Measurements from ENCODE around the gene HNMT. TPM values are rescaled to one million over a fixed set of nuclear protein-coding genes. Genes with fewer than 3 reads are reported as not detected.
"Not testable (repeated sequence)": the region's sequence is repeated elsewhere in the genome, so short reads cannot be mapped to it uniquely, and the experiment has no call there.

HNMT gene
- 10 to 100 TPM; 19.0 to 32.6 TPM for total RNA-seq
- long read RNA-seq, partial matches to known transcripts, result 0 of 4 reads
- long read RNA-seq, other reads (novel, unspliced or antisense), result 0 of 4 reads

GRCh38 chr2:137964066-137964858 lies at the start of gene HNMT:
HNMT (plus strand) TSS chr2:137964473; CDS start chr2:137964492, 19 bp downstream.
- intact Hi-C loops (cut with DNase I), result no loop called here
- ATAC-seq (peak; percentile 67 to 73), DNase-seq (peak; percentile 39)

GRCh38 chr2:137921105-137921880 lies 43.0 kb upstream of the HNMT start:
- intact Hi-C loops (cut with DNase I), result no loop called here
- ATAC-seq (no peak), DNase-seq (no peak)

- ATAC-seq; DNase-seq; intact Hi-C loops (cut with DNase I): not testable (repeated sequence)
Measured at GRCh38 chr2:137922171-137922570, 42.1 kb upstream of the HNMT start.

GRCh38 chr2:137924019-137924418 lies 40.3 kb upstream of the HNMT start:
- no peak for DNase-seq
- intact Hi-C loops (cut with DNase I), result no loop called here

GRCh38 chr2:137925599-137925998 lies 38.7 kb upstream of the HNMT start:
- no peak for ATAC-seq
- intact Hi-C loops (cut with DNase I), result no loop called here
- no peak for DNase-seq

More at GRCh38 chr2:137924019-137924418, 40.3 kb upstream of the HNMT start:
- no peak for ATAC-seq

GRCh38 chr2:137927846-137928245 lies 36.4 kb upstream of the HNMT start:
- no peak for DNase-seq
- intact Hi-C loops (cut with DNase I), result no loop called here
- ATAC-seq, result no peak

- ATAC-seq, result peak in 1 of 2 donors; percentile 59
- intact Hi-C loops (cut with DNase I), result no loop called here
- no peak for DNase-seq
Measured at GRCh38 chr2:137928547-137929518, 35.4 kb upstream of the HNMT start.

- intact Hi-C loops (cut with DNase I), result no loop called here
- no peak for DNase-seq
- no peak for ATAC-seq
Measured at GRCh38 chr2:137929519-137929916, 34.8 kb upstream of the HNMT start.

GRCh38 chr2:137930146-137930545 lies 34.1 kb upstream of the HNMT start:
- DNase-seq (no peak), ATAC-seq (no peak)
- intact Hi-C loops (cut with DNase I), result no loop called here

- intact Hi-C loops (cut with DNase I), result no loop called here
- DNase-seq, result no peak
- no peak for ATAC-seq
Measured at GRCh38 chr2:137935591-137935990, 28.7 kb upstream of the HNMT start.

- intact Hi-C loops (cut with DNase I), result no loop called here
- DNase-seq, result no peak
- ATAC-seq, result no peak
Measured at GRCh38 chr2:137937246-137937645, 27.0 kb upstream of the HNMT start.

- intact Hi-C loops (cut with DNase I), result no loop called here
- ATAC-seq (no peak), DNase-seq (no peak)
Measured at GRCh38 chr2:137937778-137938177, 26.5 kb upstream of the HNMT start.

- intact Hi-C loops (cut with DNase I), result no loop called here
- ATAC-seq, result no peak
Measured at GRCh38 chr2:137938204-137938603, 26.1 kb upstream of the HNMT start.

GRCh38 chr2:137939026-137939425 lies 25.2 kb upstream of the HNMT start:
- intact Hi-C loops (cut with DNase I), result no loop called here

More at GRCh38 chr2:137938204-137938603, 26.1 kb upstream of the HNMT start:
- no peak for DNase-seq

GRCh38 chr2:137940154-137940553 lies 24.1 kb upstream of the HNMT start:
- intact Hi-C loops (cut with DNase I), result loop anchor here in 1 of 2 donors (10.0 kb wide), 1 partner anchor 435 kb away; no protein-coding TSS in a partner anchor
- DNase-seq, result no peak
- ATAC-seq, result no peak

More at GRCh38 chr2:137939026-137939425, 25.2 kb upstream of the HNMT start:
- ATAC-seq (no peak), DNase-seq (no peak)

GRCh38 chr2:137942037-137942832 lies 22.0 kb upstream of the HNMT start:
- no peak for ATAC-seq
- intact Hi-C loops (cut with DNase I), result loop anchor here in 1 of 2 donors (10.0 kb wide), 1 partner anchor 433 kb away; no protein-coding TSS in a partner anchor
- DNase-seq, result no peak

GRCh38 chr2:137942833-137943677 lies 21.2 kb upstream of the HNMT start:
- DNase-seq (no peak), ATAC-seq (no peak)
- intact Hi-C loops (cut with DNase I), result loop anchor here in 1 of 2 donors (10.0 kb wide), 1 partner anchor 432 kb away; no protein-coding TSS in a partner anchor

Data from left cardiac atrium (tissue), 4 donors.